A204.1 (cell line): ENCODE measurements around the gene GREB1.
"Not testable (repeated sequence)": the region's sequence is repeated elsewhere in the genome, so short reads cannot be mapped to it uniquely, and the experiment has no call there.

ENCODE experiments used
- FAIRE-seq: peaks from 2 replicates; lab custom pipeline; 2012; peaks lifted over from hg19 to GRCh38; lab: Jason Lieb, UNC

GREB1 gene

GRCh38 chr2:11636593-11637295, 102.9 kb downstream of the GREB1 start:
- FAIRE-seq, result no peak

- no peak for FAIRE-seq
Observed at GRCh38 chr2:11637546-11637945, 103.7 kb downstream of the GREB1 start.

GRCh38 chr2:11639503-11639902, 105.7 kb downstream of the GREB1 start:
- no peak for FAIRE-seq

GRCh38 chr2:11640132-11640531, 106.3 kb downstream of the GREB1 start:
- no peak for FAIRE-seq

- no peak for FAIRE-seq
Observed at GRCh38 chr2:11642972-11643371, 109.1 kb downstream of the GREB1 start.

- FAIRE-seq, result no peak
Observed at GRCh38 chr2:11644293-11644692, 110.4 kb downstream of the GREB1 start.

GRCh38 chr2:11646530-11646929, 112.7 kb downstream of the GREB1 start:
- no peak for FAIRE-seq

GRCh38 chr2:11647834-11648600, 114.2 kb downstream of the GREB1 start:
- FAIRE-seq, result no peak

GRCh38 chr2:11649093-11649492, 115.2 kb downstream of the GREB1 start:
- FAIRE-seq, result no peak

GRCh38 chr2:11651856-11652548, 118.2 kb downstream of the GREB1 start:
- no peak for FAIRE-seq

GRCh38 chr2:11652553-11652952, 118.7 kb downstream of the GREB1 start:
- FAIRE-seq, result no peak

GRCh38 chr2:11655495-11655894, 121.7 kb downstream of the GREB1 start:
- FAIRE-seq, result no peak

- no peak for FAIRE-seq
Observed at GRCh38 chr2:11656252-11656651, 122.4 kb downstream of the GREB1 start.

GRCh38 chr2:11656671-11657101, 122.8 kb downstream of the GREB1 start:
- FAIRE-seq, result no peak

- no peak for FAIRE-seq
Observed at GRCh38 chr2:11657195-11657594, 123.3 kb downstream of the GREB1 start.

GRCh38 chr2:11657646-11658045, 123.8 kb downstream of the GREB1 start:
- FAIRE-seq, result no peak

- FAIRE-seq, result no peak
Observed at GRCh38 chr2:11658208-11659114, 124.6 kb downstream of the GREB1 start.

GRCh38 chr2:11659115-11659475, 125.2 kb downstream of the GREB1 start:
- no peak for FAIRE-seq

GRCh38 chr2:11659851-11660250, 126.0 kb downstream of the GREB1 start:
- no peak for FAIRE-seq

- FAIRE-seq, result not testable (repeated sequence)
Observed at GRCh38 chr2:11660396-11660795, 126.6 kb downstream of the GREB1 start.

GRCh38 chr2:11661891-11662435, 128.1 kb downstream of the GREB1 start:
- no peak for FAIRE-seq

- no peak for FAIRE-seq
Observed at GRCh38 chr2:11662882-11663281, 129.0 kb downstream of the GREB1 start.
